ENCODE results near the gene ESPL1.

Gene ESPL1

DNA sequence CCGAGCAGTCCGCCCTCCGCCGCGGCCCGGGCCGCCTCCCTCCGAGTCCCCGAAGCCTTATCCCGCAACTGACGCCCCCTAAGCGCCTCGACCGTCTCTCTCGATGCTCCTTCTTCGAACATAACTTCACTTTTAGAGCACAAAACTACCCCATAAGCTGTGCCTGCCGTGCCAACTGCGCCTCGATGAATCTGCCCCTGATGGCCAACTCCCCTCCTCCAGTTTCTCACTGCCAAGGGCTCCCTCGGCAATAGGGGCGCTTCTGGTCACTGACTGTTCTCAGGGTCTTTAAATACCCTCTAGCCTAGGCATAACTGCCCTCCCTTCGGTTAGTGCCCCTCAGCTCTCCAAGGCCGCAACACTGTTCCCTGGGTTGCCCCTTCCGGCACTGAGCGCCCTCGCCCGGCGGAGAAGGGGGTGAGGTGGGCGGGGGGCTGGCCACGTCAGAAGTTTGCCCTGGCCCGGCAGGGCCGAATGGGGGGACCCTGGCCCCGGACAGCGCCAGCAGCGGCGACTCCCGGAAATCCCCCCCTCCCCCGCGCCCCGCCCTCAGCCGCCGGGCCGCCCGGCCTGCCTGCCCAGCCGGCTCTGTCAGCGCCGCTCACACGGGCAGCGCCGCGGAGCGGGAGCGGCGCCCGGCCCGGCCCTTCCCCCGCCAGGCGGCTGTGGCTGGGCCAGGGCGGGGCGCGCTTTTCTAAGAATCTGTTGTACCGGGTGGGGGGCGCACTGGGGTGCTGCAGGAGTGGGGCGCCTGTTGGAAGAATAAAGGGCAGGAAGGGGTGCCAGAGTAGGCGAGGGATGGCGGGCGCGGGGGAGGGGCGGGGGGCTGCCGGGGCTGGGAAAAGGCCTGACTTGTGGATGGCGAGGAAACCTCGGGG, 46.7 kb upstream of the ESPL1 start:
- TF ChIP-seq CTCF (IDR thresholded peaks at IDR 0.05; ENCODE audit: low read depth, low read length): no peak
- peak; percentile 48 to 69 for DNase-seq (ENCODE audit: low read depth in 2 of 2)
- H3K4me3 ChIP-seq (replicated peaks in 1 of 2; ENCODE audit: low read depth in 2 of 2, low read length in 2 of 2): peak overlapping the region; percentile 38 to 53

DNA sequence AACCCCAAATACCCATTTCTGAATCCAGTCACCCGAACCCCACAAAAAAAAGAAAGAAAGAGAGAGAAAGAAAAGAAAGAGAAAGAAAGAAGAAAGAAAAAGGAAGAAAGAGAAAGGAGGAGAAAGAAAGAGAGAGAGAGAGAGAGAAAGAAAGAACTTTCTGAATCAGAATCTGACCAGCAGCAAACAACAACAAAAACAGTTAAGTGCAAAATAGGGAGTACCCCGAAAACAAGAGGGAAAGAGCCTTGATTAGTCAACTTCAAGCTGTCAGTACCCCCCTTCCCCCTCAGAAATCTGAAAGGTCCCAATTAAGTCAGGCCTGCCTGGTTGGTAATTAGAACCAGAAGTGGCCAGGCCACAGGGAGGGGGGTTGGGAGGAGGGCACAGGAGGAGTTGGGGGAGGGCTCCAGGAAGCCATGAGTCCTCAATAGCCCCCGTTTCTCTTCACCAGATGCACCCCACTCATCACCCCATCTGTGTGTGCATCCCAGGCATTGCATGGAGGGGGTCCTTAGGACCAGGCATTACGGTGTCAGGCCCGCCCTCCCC, 45.9 kb upstream of the ESPL1 start:
- H3K4me3 ChIP-seq (replicated peaks in 1 of 2; ENCODE audit: low read depth in 2 of 2, low read length in 2 of 2): peak overlapping the region in 1 of 2 donors; percentile 5
- no peak for TF ChIP-seq CTCF (IDR thresholded peaks at IDR 0.05; ENCODE audit: low read depth, low read length)
- DNase-seq (ENCODE audit: low read depth in 2 of 2): no peak

DNA sequence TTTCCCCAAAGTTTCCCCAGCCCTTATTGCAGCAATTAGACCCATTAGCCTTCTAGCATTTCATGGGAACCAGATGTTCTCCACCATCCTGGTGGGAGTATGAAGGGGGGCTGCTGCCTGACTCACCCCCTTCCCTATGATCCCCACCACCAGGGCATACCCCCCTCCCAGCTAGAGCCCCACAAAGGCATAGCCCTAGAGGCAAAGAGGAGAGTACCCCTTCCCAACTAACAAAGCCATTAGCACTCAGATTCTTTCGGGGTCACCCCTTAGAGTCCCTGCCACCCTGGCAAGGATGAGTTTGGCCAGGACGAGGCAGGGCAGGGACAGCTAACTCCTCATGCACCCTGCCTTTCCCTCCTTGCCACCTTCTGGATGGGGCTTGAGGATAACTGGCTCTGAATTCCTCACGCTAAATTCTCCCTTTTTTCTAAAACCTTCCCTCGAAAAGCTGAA, 45.3 kb upstream of the ESPL1 start:
- no peak for DNase-seq (ENCODE audit: low read depth in 2 of 2)
- TF ChIP-seq CTCF (IDR thresholded peaks at IDR 0.05; ENCODE audit: low read depth, low read length): no peak
- no peak overlapping the region for H3K4me3 ChIP-seq (replicated peaks in 1 of 2; ENCODE audit: low read depth in 2 of 2, low read length in 2 of 2)

GRCh38 chr12:53223389-53224060, 44.6 kb upstream of the ESPL1 start:
- no peak for TF ChIP-seq CTCF (IDR thresholded peaks at IDR 0.05; ENCODE audit: low read depth, low read length)
- no peak overlapping the region for H3K4me3 ChIP-seq (replicated peaks in 1 of 2; ENCODE audit: low read depth in 2 of 2, low read length in 2 of 2)
- DNase-seq (ENCODE audit: low read depth in 2 of 2): peak; percentile 22 to 77

GRCh38 chr12:53224061-53224896, 43.8 kb upstream of the ESPL1 start:
- no peak overlapping the region for H3K4me3 ChIP-seq (replicated peaks in 1 of 2; ENCODE audit: low read depth in 2 of 2, low read length in 2 of 2)
- TF ChIP-seq CTCF (IDR thresholded peaks at IDR 0.05; ENCODE audit: low read depth, low read length): peak; percentile 17
- no peak for DNase-seq (ENCODE audit: low read depth in 2 of 2)

Data from cardiac fibroblast (primary cell).